CD4-positive, CD25-positive, alpha-beta regulatory T cell (primary cell): ENCODE results near the gene GPC5. TPM values are rescaled to one million over a fixed set of nuclear protein-coding genes. Genes with fewer than 3 reads are reported as not detected.
A peak's percentile ranks its signal among the peaks of the same experiment; 100 is the strongest.

Source experiments
- ATAC-seq, 2 donors: fragments of 150-1000 bp; cut with Tn5 transposase; one replicate each; pipeline ENCODE4 v1.10.0; 2021; ENCODE audit warnings: low read depth in 2 of 2, moderate number of reproducible peaks in 2 of 2, moderate library complexity in 1 of 2
- DNase-seq, 3 donors: peaks; one replicate each; pipeline versions ENCODE4 v3.0.0 to v3.0.0-alpha.2; 2012 to 2022; ENCODE audit warnings: mixed read lengths in 1 of 3
- H3K27ac ChIP-seq: one replicate; pipeline ENCODE4 v1.7.0; 2013; ENCODE audit warnings: mild to moderate bottlenecking, low read length; ENCODE audit not compliant: insufficient read depth, poor library complexity, severe bottlenecking
- H3K27me3 ChIP-seq: one replicate; pipeline ENCODE4 v1.7.0; 2013; ENCODE audit warnings: low read length; ENCODE audit not compliant: control insufficient read depth, insufficient read depth
- H3K36me3 ChIP-seq: one replicate; pipeline ENCODE4 v1.7.0; 2013; ENCODE audit warnings: mild to moderate bottlenecking, low read length, moderate library complexity; ENCODE audit not compliant: control insufficient read depth, insufficient read depth
- H3K4me1 ChIP-seq: 2 replicates; pipeline ENCODE4 v1.7.0; 2013; ENCODE audit warnings: mild to moderate bottlenecking, low read length; ENCODE audit not compliant: insufficient read depth, control insufficient read depth, poor library complexity, severe bottlenecking
- H3K4me3 ChIP-seq: one replicate; pipeline ENCODE4 v1.7.0; 2013; ENCODE audit warnings: low read depth, mild to moderate bottlenecking, low read length, moderate library complexity
- H3K9me3 ChIP-seq, 2 experiments: 1 replicate in 1 of 2; 2 replicates in 1 of 2; pipeline ENCODE4 v1.7.0; 2013; ENCODE audit warnings: low read length in 2 of 2, mild to moderate bottlenecking in 1 of 2, moderate library complexity in 1 of 2; ENCODE audit not compliant: control insufficient read depth in 2 of 2
- H3K27ac Mint-ChIP-seq, 3 donors: one replicate each; pipeline ENCODE4 v1.8.0; 2020 to 2022; ENCODE audit warnings: mild to moderate bottlenecking in 3 of 3, mixed read lengths in 3 of 3, moderate library complexity in 2 of 3
- H3K27me3 Mint-ChIP-seq: one replicate; pipeline ENCODE4 v1.8.0; 2022; ENCODE audit warnings: mild to moderate bottlenecking, mixed read lengths
- H3K36me3 Mint-ChIP-seq: one replicate; pipeline ENCODE4 v1.8.0; 2020; ENCODE audit warnings: mixed read lengths
- H3K4me1 Mint-ChIP-seq, 4 donors: one replicate each; pipeline ENCODE4 v1.8.0; 2020 to 2022; ENCODE audit warnings: mixed read lengths in 4 of 4, mild to moderate bottlenecking in 1 of 4
- H3K4me3 Mint-ChIP-seq, 4 donors: one replicate each; pipeline ENCODE4 v1.8.0; 2020 to 2022; ENCODE audit warnings: mild to moderate bottlenecking in 4 of 4, mixed read lengths in 4 of 4, moderate library complexity in 3 of 4
- H3K9me3 Mint-ChIP-seq, 7 donors: one replicate each; pipeline ENCODE4 v1.8.0; 2020 to 2022; ENCODE audit warnings: mixed read lengths in 7 of 7, mild to moderate bottlenecking in 3 of 7, moderate library complexity in 2 of 7
- polyA plus RNA-seq, 4 donors: library from polyadenylated mRNA; unstranded; fragments of 300-500 nt; fragmentation: Illumina TruSeq; gene quantifications; one replicate each; pipeline ENCODE4 v1.2.3, GENCODE V29; 2021
- total RNA-seq: library from RNA; stranded (reverse); gene quantifications from one replicate; pipeline ENCODE4 v1.2.3, GENCODE V29; 2022

GPC5 gene
- total and polyA plus RNA-seq, 5 donors from 2014 or later: 0.29 to 0.81 (median 0.59) TPM; not detected in 2

DNA sequence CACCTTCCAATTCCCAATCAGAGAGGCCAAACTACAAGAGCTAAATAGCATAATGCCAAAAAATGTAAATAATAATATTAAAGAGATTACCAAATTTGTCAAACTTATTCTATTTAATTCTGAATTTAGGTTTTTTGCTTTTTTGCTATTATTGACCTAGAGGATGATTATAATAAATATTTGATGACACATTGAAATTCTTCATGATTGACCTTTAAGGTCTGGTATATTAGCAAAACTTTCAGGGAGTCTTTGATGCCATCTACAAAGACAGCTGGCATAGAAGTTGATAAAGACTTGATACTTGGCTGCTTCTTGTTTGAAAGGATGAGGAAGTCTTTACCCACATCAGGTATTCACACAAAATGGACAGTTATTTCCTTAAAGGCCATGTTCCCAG, 1168.3 kb downstream of the GPC5 start:
- H3K36me3 Mint-ChIP-seq: no peaks in the 10 kb centered on the region
- H3K4me1 Mint-ChIP-seq: no peaks in the 10 kb centered on the region
- no peak overlapping the region for H3K4me3 Mint-ChIP-seq
- peaks cover 0 to 7% (median 1%) of the 10 kb centered on the region in 7 donors for H3K9me3 Mint-ChIP-seq
- Histone ChIP-seq H3K27ac (no peak overlapping the region), H3K36me3 (no peaks in the 10 kb centered on the region), H3K4me3 (no peak overlapping the region), H3K4me1 (no peaks in the 10 kb centered on the region), H3K27me3 (no peaks in the 10 kb centered on the region), H3K9me3 (no peaks in the 10 kb centered on the region)
- H3K27me3 Mint-ChIP-seq: no peaks in the 10 kb centered on the region
- DNase-seq (no peak), ATAC-seq (no peak)
- no peak overlapping the region for H3K27ac Mint-ChIP-seq

DNA sequence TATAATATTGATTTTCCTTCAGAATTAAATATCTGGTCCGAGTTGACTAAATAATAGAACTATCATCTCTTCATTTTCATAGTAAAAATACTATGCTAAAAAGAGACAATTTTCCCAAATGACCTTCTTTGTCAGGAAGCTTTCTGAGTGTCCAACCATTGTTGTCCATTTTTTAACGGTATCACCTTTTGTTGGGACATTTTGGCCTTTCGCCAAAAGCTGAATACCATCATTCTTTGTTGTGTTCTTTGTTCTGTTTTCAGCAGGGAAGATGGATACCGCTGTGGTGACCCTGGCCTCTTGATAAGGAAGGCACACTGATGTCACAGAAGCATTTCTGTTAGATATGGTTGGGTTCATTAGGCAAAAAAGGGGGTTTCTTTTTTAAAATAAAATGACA, 1173.8 kb downstream of the GPC5 start:
- Mint-ChIP-seq H3K9me3 (peaks cover 0 to 6% (median 0%) of the 10 kb centered on the region in 7 donors), H3K4me3 (no peak overlapping the region), H3K27ac (no peak overlapping the region), H3K27me3 (no peaks in the 10 kb centered on the region), H3K36me3 (no peaks in the 10 kb centered on the region), H3K4me1 (no peaks in the 10 kb centered on the region)
- no peak for DNase-seq
- H3K36me3 ChIP-seq: no peaks in the 10 kb centered on the region
- no peaks in the 10 kb centered on the region for H3K27me3 ChIP-seq
- H3K4me3 ChIP-seq: no peak overlapping the region
- no peaks in the 10 kb centered on the region for H3K9me3 ChIP-seq
- H3K27ac ChIP-seq: no peak overlapping the region
- ATAC-seq: no peak
- no peaks in the 10 kb centered on the region for H3K4me1 ChIP-seq

DNA sequence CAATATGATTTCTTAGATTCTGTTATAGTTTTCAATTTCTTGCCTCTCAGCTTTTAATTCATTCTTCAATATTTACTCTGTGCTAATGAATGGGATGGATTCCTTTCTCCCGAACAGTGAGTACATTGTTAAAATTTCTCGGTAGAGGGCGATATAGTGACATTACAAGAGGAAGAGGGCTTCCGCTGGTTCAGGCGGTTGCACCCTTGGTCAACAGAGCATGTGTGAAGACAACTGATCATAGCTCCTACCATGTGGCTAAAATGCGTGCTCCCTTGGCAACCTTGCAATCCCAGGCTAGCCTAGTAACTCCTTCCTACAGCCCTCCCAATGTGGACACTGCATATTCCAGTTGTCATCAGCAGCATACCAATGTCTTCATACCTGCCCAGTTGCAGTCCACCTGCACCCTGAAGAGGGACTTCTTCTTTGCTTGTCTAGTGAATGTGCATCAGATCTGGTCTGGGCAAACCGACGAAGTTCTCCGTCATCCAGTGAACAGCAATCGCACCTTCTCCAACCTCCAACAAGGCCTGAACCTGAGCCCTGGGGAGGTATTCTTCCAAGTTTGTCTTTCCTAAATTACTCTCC, 1175.1 kb downstream of the GPC5 start:
- ATAC-seq: no peak
- H3K9me3 Mint-ChIP-seq: peaks cover 0 to 9% (median 0%) of the 10 kb centered on the region in 7 donors

DNA sequence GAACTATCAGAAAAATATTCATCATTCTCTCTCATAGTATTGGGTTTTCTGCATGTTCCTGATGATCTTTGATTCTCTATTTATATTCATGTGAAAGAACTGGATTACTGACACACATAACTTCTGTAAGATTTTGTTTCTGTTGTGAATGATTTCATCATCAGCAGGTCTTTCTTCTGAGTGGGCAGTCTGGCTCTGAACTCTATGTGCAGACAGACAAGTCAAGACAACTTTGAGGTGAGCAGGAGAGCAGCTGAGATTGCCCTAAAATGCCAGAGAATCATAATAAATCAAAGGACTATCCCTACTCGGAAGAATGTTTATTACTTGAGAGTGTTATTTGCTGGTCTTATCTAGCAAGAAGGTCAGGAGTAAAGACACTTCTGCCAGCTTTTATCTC, 1176.1 kb downstream of the GPC5 start:
- Mint-ChIP-seq H3K27me3 (no peaks in the 10 kb centered on the region), H3K4me1 (no peaks in the 10 kb centered on the region), H3K27ac (no peak overlapping the region), H3K4me3 (no peak overlapping the region), H3K36me3 (no peaks in the 10 kb centered on the region), H3K9me3 (peaks cover 0 to 9% (median 0%) of the 10 kb centered on the region in 7 donors)
- no peaks in the 10 kb centered on the region for H3K9me3 ChIP-seq
- H3K27me3 ChIP-seq: no peaks in the 10 kb centered on the region
- H3K4me3 ChIP-seq: no peak overlapping the region
- H3K36me3 ChIP-seq: no peaks in the 10 kb centered on the region
- no peaks in the 10 kb centered on the region for H3K4me1 ChIP-seq
- DNase-seq (no peak), ATAC-seq (no peak)
- H3K27ac ChIP-seq: no peak overlapping the region

More for the DNA sequence above, 1175.1 kb downstream of the GPC5 start:
- Histone ChIP-seq H3K27ac (no peak overlapping the region), H3K4me1 (no peaks in the 10 kb centered on the region), H3K4me3 (no peak overlapping the region), H3K27me3 (no peaks in the 10 kb centered on the region), H3K36me3 (no peaks in the 10 kb centered on the region), H3K9me3 (no peaks in the 10 kb centered on the region)
- Mint-ChIP-seq H3K27ac (no peak overlapping the region), H3K4me1 (no peaks in the 10 kb centered on the region), H3K36me3 (no peaks in the 10 kb centered on the region), H3K27me3 (no peaks in the 10 kb centered on the region), H3K4me3 (no peak overlapping the region)
- peak in 1 of 3 donors; percentile 0 for DNase-seq

DNA sequence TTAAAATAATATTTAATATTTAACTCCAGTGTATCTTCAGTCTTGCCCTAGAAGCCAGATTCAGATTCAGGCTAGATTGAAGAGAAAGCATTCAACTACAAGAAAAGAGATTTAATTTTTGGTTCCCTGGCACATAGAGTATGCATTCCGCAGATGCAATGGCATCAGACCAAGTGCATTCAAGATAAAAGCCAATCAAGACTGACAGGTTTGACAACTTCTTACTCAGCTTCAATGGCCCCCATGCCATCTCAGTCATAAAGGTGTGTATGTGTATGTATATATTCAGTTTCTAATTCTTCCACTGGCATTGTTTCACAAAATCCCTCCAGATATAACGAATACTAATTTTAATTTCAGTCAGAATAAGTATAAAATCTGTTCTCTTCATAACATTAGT, 1177.4 kb downstream of the GPC5 start:
- H3K4me3 ChIP-seq: no peak overlapping the region
- no peaks in the 10 kb centered on the region for H3K27me3 Mint-ChIP-seq
- H3K4me3 Mint-ChIP-seq: no peak overlapping the region
- H3K27ac Mint-ChIP-seq: no peak overlapping the region
- DNase-seq: no peak
- no peaks in the 10 kb centered on the region for H3K27me3 ChIP-seq
- H3K9me3 Mint-ChIP-seq: peaks cover 0 to 9% (median 3%) of the 10 kb centered on the region in 7 donors
- no peaks in the 10 kb centered on the region for H3K9me3 ChIP-seq
- H3K4me1 ChIP-seq: no peaks in the 10 kb centered on the region
- no peak for ATAC-seq
- no peaks in the 10 kb centered on the region for H3K36me3 ChIP-seq
- no peaks in the 10 kb centered on the region for H3K36me3 Mint-ChIP-seq
- no peak overlapping the region for H3K27ac ChIP-seq
- H3K4me1 Mint-ChIP-seq: no peaks in the 10 kb centered on the region

DNA sequence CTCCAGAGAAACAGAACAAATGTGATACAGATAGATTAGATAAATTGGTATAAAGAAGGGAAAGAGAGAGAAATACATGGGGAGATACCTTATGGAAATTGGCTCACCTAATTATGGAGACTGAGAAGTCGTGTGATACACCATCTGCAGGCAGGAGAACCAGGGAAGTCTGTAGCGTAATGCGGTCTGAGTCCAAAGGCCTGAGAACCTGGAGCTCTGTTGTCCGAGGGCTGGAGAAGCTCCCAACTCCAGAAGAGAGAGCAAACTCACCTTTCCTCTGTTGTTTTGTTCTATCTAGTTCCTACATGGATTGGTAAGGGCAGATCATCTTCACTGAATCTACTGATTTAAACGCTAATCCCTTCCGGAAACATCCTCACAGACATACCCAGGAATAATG, 1179.9 kb downstream of the GPC5 start:
- H3K27me3 ChIP-seq: no peaks in the 10 kb centered on the region
- DNase-seq (no peak), ATAC-seq (no peak)
- H3K27ac Mint-ChIP-seq: no peak overlapping the region
- peaks cover 0 to 18% (median 6%) of the 10 kb centered on the region in 7 donors for H3K9me3 Mint-ChIP-seq
- no peaks in the 10 kb centered on the region for H3K36me3 Mint-ChIP-seq
- H3K27me3 Mint-ChIP-seq: no peaks in the 10 kb centered on the region
- H3K4me1 ChIP-seq: no peaks in the 10 kb centered on the region
- no peak overlapping the region for H3K4me3 ChIP-seq
- peaks cover 0 to 2% of the 10 kb centered on the region in 2 experiments for H3K9me3 ChIP-seq
- no peak overlapping the region for H3K27ac ChIP-seq
- H3K4me1 Mint-ChIP-seq: no peaks in the 10 kb centered on the region
- no peak overlapping the region for H3K4me3 Mint-ChIP-seq
- H3K36me3 ChIP-seq: no peaks in the 10 kb centered on the region

DNA sequence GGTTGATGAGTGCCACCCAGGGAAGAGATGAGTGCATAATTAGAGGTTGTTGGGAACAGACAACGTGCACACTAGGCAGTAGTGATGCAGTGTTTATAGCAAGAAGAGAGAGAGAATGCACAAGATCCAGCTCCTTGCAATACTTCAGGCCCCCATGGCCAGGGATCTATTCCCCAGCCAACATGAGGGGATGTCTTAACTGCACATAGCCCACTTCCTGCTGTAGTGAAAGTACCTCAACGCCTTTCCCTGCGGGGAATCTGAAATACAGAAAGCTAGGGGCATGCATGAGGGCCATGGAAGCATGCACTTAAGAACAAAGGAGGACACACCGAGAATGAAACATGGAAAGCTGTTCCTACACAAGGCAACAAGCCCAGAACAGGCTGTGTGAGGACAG, 1191.5 kb downstream of the GPC5 start:
- ATAC-seq (no peak), DNase-seq (no peak)
- Histone ChIP-seq H3K27me3 (no peaks in the 10 kb centered on the region), H3K4me3 (no peak overlapping the region), H3K27ac (no peak overlapping the region), H3K4me1 (no peaks in the 10 kb centered on the region), H3K9me3 (no peaks in the 10 kb centered on the region), H3K36me3 (no peaks in the 10 kb centered on the region)
- Mint-ChIP-seq H3K4me1 (no peaks in the 10 kb centered on the region), H3K9me3 (peaks cover 3 to 31% (median 9%) of the 10 kb centered on the region in 7 donors), H3K27ac (no peak overlapping the region), H3K4me3 (no peak overlapping the region), H3K27me3 (no peaks in the 10 kb centered on the region), H3K36me3 (no peaks in the 10 kb centered on the region)

DNA sequence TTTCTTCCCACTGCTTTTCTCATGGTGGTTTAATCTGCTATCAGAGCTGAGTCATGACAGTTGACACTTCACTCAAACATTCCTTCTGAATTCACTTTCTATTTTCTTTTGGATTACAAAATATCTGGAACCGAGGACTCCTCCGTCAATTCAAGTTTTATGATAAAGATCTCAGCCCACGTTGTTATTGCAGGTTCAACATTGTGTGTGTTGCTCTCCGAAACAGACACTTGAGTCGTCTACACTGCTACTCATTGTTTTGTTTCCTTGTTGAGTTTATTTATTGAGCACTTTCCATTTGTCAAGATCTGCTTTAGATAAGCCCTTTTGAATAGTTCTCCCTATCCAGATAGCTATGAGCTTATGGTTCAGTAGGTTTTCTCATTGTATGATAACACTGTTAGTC, 1192.1 kb downstream of the GPC5 start:
- H3K27ac ChIP-seq: no peak overlapping the region
- H3K4me1 ChIP-seq: no peaks in the 10 kb centered on the region
- H3K27me3 ChIP-seq: no peaks in the 10 kb centered on the region
- Mint-ChIP-seq H3K27me3 (no peaks in the 10 kb centered on the region), H3K36me3 (no peaks in the 10 kb centered on the region), H3K4me3 (no peak overlapping the region), H3K9me3 (peaks cover 0 to 35% (median 9%) of the 10 kb centered on the region in 7 donors), H3K4me1 (no peaks in the 10 kb centered on the region), H3K27ac (no peak overlapping the region)
- no peak for ATAC-seq
- DNase-seq: no peak
- no peaks in the 10 kb centered on the region for H3K36me3 ChIP-seq
- H3K4me3 ChIP-seq: no peak overlapping the region
- H3K9me3 ChIP-seq: no peaks in the 10 kb centered on the region
